HG03342 (cell line): ENCODE results near the gene MYCL.
A peak's percentile ranks its signal among the peaks of the same experiment; 100 is the strongest.

Source experiments
- ATAC-seq: cut with Tn5 transposase; IDR thresholded peaks from one replicate; pipeline ENCODE4 v1.9.1; 2021; ENCODE audit warnings: mild to moderate bottlenecking, moderate library complexity; ENCODE audit not compliant: unreplicated experiment

Gene MYCL

DNA sequence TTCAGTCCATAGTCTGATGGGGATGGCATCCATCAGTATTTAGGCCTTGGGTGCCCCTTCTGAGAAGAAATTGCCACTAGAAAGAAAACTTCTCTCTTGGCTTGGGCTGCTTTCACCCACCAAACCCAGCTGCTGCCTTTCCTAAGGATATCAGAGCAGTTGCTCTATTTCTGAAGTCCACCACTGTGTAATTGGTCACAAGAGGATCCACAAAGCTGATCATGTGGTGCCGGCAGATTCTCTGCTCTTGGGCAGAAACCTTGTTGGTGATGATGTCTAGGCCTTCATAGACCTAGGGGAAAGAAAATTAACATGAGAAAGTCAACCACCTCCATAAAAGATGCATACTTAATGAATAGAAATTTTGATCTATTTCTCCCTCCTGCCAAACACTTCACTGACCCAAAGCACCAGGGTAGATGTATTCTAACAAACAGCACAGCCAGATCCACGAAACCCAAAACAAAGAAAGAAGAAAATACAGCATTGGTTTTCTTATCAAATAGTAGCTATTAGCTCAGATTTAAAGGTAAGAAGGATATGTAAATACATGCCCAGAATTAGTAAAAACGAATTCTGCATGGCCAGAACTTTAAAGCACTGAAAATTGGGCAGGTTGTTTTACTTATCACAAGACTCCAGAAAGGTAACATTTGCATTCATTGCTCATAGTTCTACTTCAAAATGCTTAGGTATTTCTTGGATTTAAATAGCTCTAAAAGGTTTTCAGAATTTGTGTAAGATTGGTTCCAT lies 44.4 kb downstream of the MYCL start:
- ATAC-seq, result no peak

DNA sequence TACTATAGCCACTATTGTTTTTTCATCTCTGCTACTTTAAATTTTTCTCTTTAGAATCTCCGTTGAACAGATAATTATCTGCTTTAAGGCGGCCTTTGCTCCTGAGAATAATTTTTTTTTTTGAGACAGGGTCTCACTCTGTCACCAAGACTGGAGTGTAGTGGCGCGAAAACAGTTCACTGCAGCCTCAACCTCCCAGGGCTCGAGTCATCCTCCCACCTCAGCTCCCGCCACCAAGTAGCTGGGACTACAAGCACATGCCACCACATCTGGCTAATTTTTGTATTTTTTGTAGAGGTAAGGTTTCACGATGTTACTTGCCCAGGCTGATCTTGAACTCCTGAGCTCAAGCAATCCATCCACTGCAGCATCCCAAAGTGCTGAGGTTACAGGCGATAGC lies 47.0 kb downstream of the MYCL start:
- ATAC-seq, result no peak

DNA sequence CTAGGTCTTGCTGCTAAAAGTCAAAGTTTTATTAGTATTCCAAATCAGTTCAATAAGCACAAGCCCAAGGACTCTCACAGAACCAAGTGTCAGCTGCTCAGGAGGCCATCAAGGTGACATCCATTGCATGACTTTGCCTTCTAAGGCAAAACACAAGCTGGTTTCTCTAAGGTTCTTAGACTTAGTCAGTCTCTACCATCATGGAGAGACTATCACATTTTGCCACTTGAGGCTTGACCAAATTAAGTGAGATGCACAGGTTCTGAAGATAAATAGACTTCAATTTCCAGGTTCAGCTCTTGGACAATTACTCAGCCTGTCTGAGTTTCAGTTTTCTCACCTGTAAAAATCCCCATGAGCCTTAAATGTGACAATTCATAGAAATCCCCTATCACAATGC lies 47.4 kb downstream of the MYCL start:
- ATAC-seq, result no peak

DNA sequence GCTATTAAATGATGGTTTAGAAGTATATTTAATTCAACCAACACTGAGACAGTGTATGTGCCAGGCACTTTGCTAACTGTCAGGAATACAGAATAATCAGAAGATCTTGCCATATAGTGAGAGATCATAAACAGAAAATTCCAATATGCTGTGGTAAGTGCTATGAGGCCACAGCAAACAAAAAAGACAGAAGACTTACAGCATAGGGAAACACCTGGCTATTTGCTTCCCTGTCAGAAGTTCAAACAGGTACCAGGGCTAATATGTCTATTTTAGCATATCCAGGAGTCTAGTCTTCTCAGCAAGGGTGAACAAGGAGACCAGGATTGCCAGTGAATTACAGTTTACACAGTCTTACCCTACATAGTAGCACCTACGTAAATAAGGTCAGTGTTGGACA lies 48.8 kb downstream of the MYCL start:
- no peak for ATAC-seq

DNA sequence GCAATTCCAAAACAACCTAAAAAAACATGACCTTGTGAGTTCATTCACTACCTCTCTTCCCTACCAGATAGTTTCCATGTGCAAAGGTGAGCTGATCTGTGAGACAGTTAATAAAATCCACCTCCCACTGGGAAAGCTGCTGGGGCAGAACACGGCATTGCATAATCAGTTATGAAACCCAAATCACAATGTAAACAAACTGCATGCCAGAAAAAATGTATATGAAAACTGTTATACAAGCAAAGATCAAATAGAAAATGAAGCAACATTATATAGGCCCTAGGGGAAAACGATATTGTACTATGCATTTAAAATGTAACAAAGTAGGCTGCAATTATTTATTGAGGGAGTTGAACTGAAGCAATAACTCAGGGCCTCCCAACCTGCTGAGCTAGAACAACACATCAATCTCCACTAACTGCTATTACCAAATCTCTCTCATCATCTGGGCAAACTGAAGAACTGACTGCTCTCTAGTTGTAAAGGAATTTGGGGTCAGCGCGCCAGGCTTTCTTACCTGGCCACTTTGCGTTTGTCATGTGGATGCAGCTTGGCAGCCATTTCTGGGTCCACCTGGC lies 49.4 kb downstream of the MYCL start:
- ATAC-seq, result no peak

DNA sequence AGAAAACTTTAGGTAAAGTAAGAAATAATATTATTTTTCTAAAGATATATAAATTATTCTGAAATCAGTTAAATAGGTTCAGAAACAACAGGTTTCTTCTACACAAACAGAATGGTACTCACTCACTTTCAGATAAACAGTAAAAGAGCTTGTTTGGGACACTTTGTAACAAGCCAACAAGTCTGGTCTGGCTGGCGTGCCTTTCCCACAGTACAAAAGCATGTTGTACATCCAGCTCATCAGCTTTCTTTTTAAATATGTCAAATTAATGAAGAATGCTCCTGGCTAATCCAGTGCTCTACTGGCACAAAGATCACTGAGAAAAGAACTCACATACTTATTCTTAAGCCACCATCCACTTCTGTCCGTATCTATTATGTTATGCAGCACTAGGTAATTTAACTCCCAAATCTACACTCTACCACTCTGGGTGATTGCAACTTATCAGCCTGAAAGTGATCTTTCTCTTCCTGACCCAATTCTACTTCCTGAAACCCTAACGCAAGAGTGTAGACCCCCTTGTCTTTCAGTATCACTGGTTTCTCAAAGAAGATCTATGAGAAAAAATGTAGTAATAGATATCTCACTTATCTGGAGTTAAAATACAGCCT lies 51.0 kb downstream of the MYCL start:
- ATAC-seq, result no peak

DNA sequence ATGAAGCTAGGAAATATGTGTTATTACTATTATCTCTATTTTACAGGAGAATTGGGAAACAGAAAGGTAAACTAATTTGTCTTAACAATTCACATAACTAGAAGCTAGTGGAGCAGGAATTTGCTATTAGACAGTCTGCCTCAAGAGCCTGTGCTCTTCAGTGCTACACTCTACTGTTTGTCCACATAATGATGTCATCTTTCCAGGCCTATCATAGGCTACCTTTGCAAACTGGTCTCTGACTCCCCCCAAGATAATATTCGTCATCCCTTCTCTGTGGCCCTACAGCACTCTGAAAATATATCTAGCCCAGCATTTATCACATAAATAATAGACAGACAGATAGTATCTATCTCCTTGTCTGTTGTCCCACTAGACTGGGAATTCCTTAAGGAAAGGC lies 52.5 kb downstream of the MYCL start:
- ATAC-seq, result no peak

DNA sequence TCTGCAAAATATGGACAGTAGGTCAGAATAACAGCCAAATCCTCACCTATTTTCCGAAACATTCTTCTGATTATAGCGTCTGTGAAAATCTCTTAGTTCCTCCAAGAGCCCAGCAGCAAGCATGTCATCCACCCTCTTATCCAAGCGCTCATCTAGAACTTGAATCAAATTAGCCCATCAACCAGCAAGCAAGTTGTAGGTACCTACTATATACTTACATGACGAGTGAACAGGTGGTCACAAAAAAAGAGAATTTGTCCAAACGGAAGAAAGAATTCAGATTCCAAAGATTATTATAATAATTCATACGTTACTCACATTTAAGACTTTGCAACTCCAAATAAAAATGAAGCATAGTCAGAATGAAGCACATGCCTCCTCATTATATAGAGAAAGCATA lies 53.8 kb downstream of the MYCL start:
- no peak for ATAC-seq

DNA sequence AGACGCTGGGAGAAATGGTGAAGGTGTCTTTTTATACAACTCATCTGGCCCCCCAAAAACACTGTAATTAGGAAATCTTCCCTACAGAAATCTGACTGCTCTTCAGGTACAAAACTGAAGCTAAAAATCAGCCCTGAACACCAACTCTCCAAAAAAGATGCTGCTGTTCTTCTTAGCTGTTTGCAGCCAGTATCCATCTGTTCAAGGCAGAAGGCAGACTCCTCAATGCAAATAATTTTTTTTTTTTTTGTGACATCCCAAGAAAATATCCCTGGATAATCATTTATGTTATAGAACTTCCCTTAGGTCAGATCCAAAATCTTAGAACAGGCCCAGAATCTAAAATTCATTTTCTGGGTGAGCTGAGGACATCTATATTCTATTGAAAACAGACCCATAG lies 54.9 kb downstream of the MYCL start:
- ATAC-seq, result no peak

DNA sequence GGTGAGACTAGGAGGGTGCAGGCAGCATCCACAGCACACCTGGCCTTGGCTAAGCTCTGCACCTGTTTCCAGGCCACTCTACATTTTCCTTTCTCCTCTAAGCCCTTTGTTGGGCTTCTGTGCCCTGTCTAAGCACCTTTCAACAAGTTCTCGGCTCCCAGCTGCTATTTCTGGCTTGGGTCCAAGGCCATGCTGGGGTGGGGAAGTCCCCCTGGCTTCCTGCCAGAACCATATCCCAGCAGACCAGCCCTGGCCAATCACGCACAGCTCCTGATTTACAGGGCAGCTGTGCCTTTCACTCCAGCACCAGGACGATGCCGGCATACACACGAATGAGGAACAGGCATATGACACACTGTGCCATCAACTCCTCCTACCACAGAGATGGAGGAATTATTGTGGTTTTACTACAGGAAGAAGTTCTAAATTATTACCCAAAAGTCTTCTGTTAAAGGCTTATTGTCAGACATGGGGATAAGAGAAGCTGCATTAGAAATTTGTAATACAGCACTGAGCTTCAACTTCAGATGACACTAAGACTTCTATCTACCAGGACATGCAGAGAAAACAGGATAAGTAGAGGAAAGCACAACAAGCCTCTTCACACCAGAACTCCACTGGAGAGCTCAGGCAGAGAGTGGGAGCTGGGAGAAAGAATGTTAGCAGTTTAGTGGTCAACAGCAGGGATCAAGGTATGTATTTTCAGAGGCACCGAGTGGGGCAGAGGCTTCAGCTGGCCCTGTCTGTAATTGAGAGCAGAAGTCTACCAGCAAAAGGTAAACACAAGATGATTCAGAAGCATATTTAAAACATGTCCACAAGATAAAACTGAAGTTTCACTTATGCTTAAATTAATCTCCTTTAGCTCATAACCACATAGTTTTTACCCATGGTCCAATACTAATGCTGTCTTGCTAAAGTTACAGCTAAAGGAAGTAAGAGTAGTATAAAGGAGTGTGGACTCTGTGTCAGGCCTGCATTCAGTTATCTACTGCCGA lies 55.8 kb downstream of the MYCL start:
- peak; percentile 86 for ATAC-seq
